Fibroblast of skin of back (primary cell): ENCODE measurements around the gene LGI1.
A peak's percentile ranks its signal among the peaks of the same experiment; 100 is the strongest.
"Not testable (repeated sequence)": the region's sequence is repeated elsewhere in the genome, so short reads cannot be mapped to it uniquely, and the experiment has no call there.

Experiments used
- DNase-seq: peaks from one replicate; pipeline ENCODE4 v3.0.0-alpha.2; 2013

LGI1 gene

GRCh38 chr10:93807371-93807770, 49.6 kb downstream of the LGI1 start:
- no peak for DNase-seq

DNA sequence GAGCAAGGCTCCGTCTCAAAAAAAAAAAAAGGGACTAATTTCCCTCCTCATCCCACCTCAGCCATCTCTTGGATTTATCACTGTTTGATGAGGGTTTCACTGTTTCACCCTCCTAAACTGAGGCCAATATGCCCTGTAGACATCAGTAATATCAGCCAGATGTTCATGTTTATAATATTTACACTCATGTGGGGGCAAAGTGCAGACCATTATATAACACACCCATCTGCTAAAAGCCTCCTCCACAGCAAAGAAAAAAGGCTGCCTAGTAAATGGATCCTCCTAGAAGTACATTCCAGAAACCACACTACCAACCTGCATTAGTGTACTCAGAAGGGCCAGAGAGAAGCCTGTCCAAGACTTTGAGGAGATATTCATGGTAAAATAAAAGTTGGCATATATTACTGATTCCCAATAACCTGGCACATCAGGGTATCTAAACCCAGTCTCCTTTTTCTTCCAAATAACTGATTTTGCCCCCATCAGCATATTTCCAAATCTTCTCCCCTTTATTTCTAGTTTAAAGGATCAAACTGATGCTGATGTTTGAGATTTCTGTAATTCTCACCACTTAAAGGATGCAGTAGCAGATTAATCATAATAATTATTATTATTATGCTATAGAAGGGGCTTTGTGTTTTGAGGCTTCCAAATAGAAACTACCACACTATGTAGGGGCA, 55.1 kb downstream of the LGI1 start:
- no peak for DNase-seq

DNA sequence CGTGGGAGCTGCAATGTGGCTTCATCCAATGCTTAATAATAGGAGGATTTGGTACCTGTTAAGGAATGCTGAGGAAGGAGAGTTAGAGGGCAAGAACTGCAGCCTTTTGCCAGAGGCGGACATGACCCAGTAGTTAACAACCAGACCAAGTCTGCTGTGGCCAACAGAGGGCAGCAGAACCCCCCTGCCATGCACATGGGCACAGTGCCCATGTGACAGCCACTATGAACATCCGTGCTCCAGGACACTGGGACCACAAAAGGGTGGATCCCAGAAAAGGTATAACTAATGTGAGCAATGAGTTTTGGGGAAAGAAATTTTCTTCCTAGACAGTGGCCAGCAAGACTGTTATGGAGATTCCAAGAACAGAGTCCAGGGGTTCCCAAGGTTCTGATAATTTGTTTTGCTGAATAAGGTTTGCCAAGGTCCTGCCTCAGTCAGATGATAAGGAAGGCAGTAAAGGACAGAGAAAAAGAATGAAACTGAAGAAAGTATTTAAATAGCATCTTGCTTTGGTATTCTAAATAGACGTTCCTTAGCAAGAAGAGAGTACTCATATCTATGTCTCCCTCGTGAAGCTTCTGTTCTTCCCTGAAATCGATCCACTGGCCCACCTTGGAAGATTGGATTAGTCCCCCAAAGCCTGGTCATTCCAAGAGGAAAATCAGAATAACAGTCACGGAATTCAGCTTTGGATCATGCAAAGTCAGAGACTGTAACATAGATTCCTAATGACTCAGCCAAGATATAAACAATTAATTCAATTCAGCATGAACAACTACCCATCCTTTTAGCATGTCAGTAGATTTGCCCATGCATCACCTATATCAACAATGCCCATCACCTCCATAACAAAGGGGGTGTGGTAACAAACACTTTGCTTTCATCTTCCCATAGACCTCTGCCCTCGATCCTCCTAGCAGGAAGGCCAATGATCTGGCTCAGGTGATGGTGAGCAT, 56.0 kb downstream of the LGI1 start:
- peak; percentile 54 for DNase-seq

- peak; percentile 34 for DNase-seq
These were observed 57.8 kb downstream of the LGI1 start for GRCh38 chr10:93815304-93816096.

- DNase-seq, result peak; percentile 72
These were observed 58.5 kb downstream of the LGI1 start for GRCh38 chr10:93816123-93816747.

GRCh38 chr10:93818086-93818485, 60.4 kb downstream of the LGI1 start:
- no peak for DNase-seq

DNA sequence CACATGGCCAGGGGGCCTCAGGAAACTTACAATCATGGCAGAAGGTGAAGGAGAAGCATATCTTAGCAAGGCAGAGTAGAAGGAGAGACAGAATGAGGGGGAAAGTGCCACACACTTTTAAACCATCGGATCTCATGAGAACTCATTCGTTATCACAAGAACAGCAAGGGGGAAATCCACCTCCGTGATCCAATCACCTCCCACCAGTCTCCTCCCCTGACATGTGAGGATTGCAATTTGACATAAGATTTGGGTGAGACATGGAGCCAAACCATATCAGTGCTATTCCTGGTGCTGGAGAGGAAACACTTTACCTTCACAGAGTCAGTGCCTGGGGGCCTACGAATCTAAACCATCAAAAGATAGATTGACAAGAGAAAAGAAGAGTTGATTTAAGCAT, 61.8 kb downstream of the LGI1 start:
- no peak for DNase-seq

DNA sequence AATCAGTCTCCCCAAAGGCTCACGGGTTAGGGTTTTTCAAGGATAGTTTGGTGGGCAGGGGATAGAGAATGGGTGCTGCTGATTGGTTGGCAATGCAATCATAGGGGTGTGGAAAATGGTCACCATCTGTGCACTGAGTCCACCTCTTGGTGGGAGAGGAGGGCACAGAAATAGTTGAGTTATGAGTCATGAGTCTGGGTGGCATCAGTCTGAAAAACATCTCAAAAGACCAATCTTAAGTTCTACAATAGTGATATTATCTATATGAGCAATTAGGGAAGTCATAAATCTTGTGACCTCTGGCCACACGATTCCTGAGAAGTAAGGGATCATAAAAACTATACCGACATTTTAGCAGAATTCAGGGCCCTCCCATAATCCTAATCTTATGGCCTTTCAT, 62.7 kb downstream of the LGI1 start:
- DNase-seq, result peak; percentile 17

DNA sequence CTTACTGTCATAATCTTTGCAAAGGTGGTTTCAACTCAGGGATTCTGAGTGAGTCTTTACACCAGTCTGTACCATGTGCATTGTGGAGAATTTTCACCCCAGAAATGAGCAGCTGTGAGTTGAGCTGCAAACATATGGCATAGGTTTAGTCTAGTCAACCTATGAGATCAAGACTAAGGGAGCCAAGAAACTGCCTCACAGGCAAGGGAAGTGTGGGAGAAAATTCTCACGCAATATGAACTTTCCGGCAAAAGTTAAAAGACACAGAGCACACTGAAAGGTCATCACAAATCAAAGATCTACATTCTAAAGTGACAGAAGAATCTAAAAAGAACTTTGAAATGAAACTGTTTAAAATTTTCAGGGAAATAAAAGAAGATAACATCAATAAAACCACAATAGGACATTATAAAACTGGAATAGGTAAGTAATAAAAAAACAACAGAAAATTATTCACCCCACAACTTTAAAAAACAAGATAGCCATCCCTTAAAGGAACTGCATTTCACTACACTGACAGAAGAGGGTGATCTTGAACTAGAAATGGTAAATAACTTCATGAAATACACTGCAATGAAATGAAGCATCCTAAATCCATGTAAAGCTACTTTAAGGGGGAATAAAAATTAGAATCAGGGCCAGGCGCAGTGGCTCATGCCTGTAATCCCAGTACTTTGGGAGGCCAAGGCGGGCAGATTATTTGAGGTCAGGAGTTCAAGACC, 63.5 kb downstream of the LGI1 start:
- peak; percentile 46 for DNase-seq

DNA sequence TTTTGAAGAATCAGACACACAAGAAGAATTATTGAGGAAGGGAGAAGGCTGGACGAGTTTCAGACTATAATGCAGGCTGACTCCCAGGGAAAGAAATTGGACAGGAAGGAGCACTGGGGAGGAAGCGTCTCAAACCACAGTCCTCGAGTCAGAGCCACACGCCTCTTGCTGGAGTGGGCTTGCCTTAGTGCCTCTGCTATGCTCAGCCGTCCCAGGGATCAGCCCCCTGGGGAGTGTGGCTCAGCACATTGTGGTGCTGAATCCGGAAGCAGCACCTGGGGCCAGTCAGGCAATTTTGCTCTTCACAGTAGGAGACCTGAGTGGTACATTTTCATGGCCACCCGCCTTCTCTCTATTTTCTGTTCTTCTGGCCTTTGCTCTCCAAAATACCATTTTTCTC, 68.6 kb downstream of the LGI1 start:
- peak; percentile 37 for DNase-seq

- no peak for DNase-seq
These were observed 69.5 kb downstream of the LGI1 start for GRCh38 chr10:93827056-93827804.

DNA sequence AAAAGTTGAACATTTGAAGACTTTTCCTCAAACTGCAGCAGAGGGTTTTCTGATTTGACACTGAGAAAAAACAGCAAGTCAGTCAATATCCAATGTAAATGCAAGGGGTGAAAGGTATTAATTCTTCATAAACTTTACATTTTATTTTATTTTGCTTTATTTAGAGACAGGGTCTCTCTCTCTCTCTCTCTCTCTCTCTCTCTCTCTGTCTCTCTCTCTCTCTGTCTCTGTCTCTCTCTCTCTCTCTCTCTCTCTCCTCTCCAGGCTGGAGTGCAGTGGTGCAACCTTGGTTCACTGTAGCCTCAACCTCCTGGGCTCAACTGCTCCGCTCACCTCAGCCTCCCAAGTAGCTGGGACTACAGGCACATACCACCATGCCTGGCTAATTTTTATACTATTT, 73.3 kb downstream of the LGI1 start:
- not testable (repeated sequence) for DNase-seq

DNA sequence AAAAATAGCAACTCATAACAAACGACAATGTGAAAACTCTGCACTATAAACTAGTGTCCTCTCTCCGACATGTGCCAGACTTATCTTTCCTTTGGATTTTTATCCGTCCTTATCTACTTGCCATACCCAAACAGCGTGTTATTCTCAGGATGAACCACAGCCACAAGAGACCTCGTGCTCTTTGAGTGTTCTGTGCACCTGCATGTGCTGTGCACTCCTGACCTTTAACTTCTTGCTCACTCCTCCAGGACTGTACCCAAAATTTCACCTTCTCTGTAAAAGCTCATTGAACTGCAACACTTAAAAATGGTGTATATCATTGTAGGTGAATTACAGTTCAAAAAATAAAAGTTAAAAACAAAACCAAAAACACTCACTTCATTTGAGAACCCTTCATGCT, 78.0 kb downstream of the LGI1 start:
- no peak for DNase-seq

- no peak for DNase-seq
These were observed 80.1 kb downstream of the LGI1 start for GRCh38 chr10:93837822-93838221.

- no peak for DNase-seq
These were observed 80.5 kb downstream of the LGI1 start for GRCh38 chr10:93838278-93838677.

DNA sequence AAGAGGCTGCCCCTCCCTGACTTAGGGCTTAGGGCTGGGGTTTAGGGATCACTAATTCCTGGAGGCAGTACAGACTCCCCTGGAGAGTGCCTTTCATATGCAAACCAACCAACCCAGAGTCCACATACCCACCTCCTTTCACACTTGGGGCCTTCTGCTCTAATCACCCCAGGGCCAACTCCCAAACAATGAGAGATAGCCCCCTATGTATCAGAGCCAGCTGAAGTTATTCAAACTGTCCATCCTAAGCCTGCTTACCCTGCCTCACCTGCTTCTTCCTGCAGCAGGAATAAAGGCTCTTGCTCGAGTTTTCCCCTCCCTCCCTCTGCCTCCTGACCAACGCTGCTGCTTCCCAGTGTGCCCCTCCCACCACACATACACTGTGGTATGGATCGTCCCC, 84.2 kb downstream of the LGI1 start:
- DNase-seq, result no peak

GRCh38 chr10:93844979-93845626, 87.4 kb downstream of the LGI1 start:
- no peak for DNase-seq
